Calu3 (cell line): ENCODE measurements around the gene ARHGEF4. TPM values are rescaled to one million over a fixed set of nuclear protein-coding genes. Genes with fewer than 3 reads are reported as not detected.

Experiments used
- BruUV-seq: library from RNA; stranded (reverse); fragments of 400-500 nt; replicated peaks from 2 replicates; lab custom pipeline; 2021; lab: Mats Ljungman, UMichigan
- CTCF ChIA-PET: fragments of 300-600 bp; sonication (Branson Sonifier 250); formaldehyde crosslinking; loops from one replicate; lab custom pipeline; 2022; ENCODE audit warnings: antibody characterized with exemption; lab: Charles Lee
- DNase-seq: peaks from one replicate; pipeline ENCODE4 v3.0.0; 2022
- H3K27ac Mint-ChIP-seq: one replicate; pipeline ENCODE4 v1.8.0; 2022; ENCODE audit warnings: mixed read lengths; ENCODE audit not compliant: unreplicated experiment
- H3K27me3 Mint-ChIP-seq: one replicate; pipeline ENCODE4 v1.8.0; 2022; ENCODE audit warnings: mixed read lengths; ENCODE audit not compliant: unreplicated experiment
- H3K36me3 Mint-ChIP-seq: one replicate; pipeline ENCODE4 v1.8.0; 2022; ENCODE audit warnings: mild to moderate bottlenecking, moderate library complexity, mixed read lengths; ENCODE audit not compliant: insufficient read depth, unreplicated experiment
- H3K4me1 Mint-ChIP-seq: one replicate; pipeline ENCODE4 v1.8.0; 2022; ENCODE audit warnings: mild to moderate bottlenecking, low read depth, mixed read lengths; ENCODE audit not compliant: unreplicated experiment
- H3K4me3 Mint-ChIP-seq: one replicate; pipeline ENCODE4 v1.8.0; 2022; ENCODE audit warnings: mild to moderate bottlenecking, low read depth, moderate library complexity, mixed read lengths; ENCODE audit not compliant: unreplicated experiment
- H3K9me3 Mint-ChIP-seq: one replicate; pipeline ENCODE4 v1.8.0; 2022; ENCODE audit warnings: low read depth, mixed read lengths; ENCODE audit not compliant: unreplicated experiment
- CTCF ChIP-seq: fragments of 200-600 bp; IDR thresholded peaks from one replicate; pipeline ENCODE4 v1.8.0; 2022; ENCODE audit warnings: antibody characterized with exemption; ENCODE audit not compliant: unreplicated experiment
- intact Hi-C: fragments of 100-400 bp; cut with micrococcal nuclease; formaldehyde crosslinking; loops from one replicate; pipeline ENCODE4 v1.10.0; 2022; ENCODE audit not compliant: unreplicated experiment
- total RNA-seq: library from RNA; stranded (reverse); gene quantifications from 2 replicates; pipeline ENCODE4 v1.2.3, GENCODE V29; 2022

The ARHGEF4 gene
- total RNA-seq, 1 experiment from 2014 or later: 8.8 TPM

GRCh38 chr2:131011486-131011885 is 174.8 kb downstream of the ARHGEF4 start:
- H3K27me3 Mint-ChIP-seq: peaks cover 21% of the 10 kb centered on the region
- CTCF ChIA-PET: interaction anchor here (0.6 kb wide), 1 partner anchor 12 kb away, joined by 3 read pairs; no protein-coding TSS in a partner anchor
- no peak for TF ChIP-seq CTCF
- H3K36me3 Mint-ChIP-seq: no peaks in the 10 kb centered on the region
- intact Hi-C loops: no loop called here
- no peak overlapping the region for H3K4me3 Mint-ChIP-seq
- H3K9me3 Mint-ChIP-seq: no peaks in the 10 kb centered on the region
- H3K27ac Mint-ChIP-seq: no peak overlapping the region
- H3K4me1 Mint-ChIP-seq: no peaks in the 10 kb centered on the region
- DNase-seq: no peak
- BruUV-seq: no TSS peak

GRCh38 chr2:131014141-131014540 is 177.4 kb downstream of the ARHGEF4 start:
- H3K27ac Mint-ChIP-seq: no peak overlapping the region
- no TSS peak for BruUV-seq

GRCh38 chr2:131015764-131016163 is 179.1 kb downstream of the ARHGEF4 start:
- H3K27ac Mint-ChIP-seq: no peak overlapping the region
- intact Hi-C loops: no loop called here
- DNase-seq: no peak
- H3K4me1 Mint-ChIP-seq: peaks cover 12% of the 10 kb centered on the region
- no peaks in the 10 kb centered on the region for H3K9me3 Mint-ChIP-seq
- no peaks in the 10 kb centered on the region for H3K36me3 Mint-ChIP-seq
- BruUV-seq: no TSS peak
- CTCF ChIA-PET: no interaction called here
- H3K27me3 Mint-ChIP-seq: peaks cover 11% of the 10 kb centered on the region
- no peak overlapping the region for H3K4me3 Mint-ChIP-seq
- no peak for TF ChIP-seq CTCF

More at GRCh38 chr2:131014141-131014540, 177.4 kb downstream of the ARHGEF4 start:
- intact Hi-C loops: no loop called here
- Mint-ChIP-seq H3K9me3 (no peaks in the 10 kb centered on the region), H3K27me3 (peaks cover 21% of the 10 kb centered on the region), H3K4me3 (no peak overlapping the region), H3K4me1 (peaks cover 12% of the 10 kb centered on the region), H3K36me3 (no peaks in the 10 kb centered on the region)
- CTCF ChIA-PET: no interaction called here
- no peak for TF ChIP-seq CTCF
- DNase-seq: no peak

GRCh38 chr2:131016826-131017741 is 180.4 kb downstream of the ARHGEF4 start:
- no peak for TF ChIP-seq CTCF
- Mint-ChIP-seq H3K9me3 (no peaks in the 10 kb centered on the region), H3K4me3 (no peak overlapping the region), H3K36me3 (no peaks in the 10 kb centered on the region), H3K27me3 (no peaks in the 10 kb centered on the region), H3K4me1 (peaks cover 12% of the 10 kb centered on the region), H3K27ac (no peak overlapping the region)
- BruUV-seq: no TSS peak
- DNase-seq: peak; percentile 18
- intact Hi-C loops: no loop called here
- CTCF ChIA-PET: no interaction called here
